Mucosa of rectum (tissue), 2 donors: ENCODE data around the gene MTA3.

Source experiments
- H3K27ac ChIP-seq, 2 donors: one replicate each; pipeline ENCODE4 v1.7.0; 2013; ENCODE audit warnings: inconsistent platforms in 2 of 2, low read depth in 2 of 2, low read length in 2 of 2
- H3K27me3 ChIP-seq, 2 donors: one replicate each; pipeline ENCODE4 v1.7.0; 2013; ENCODE audit warnings: low read length in 2 of 2; ENCODE audit not compliant: control insufficient read depth in 2 of 2, insufficient read depth in 2 of 2
- H3K36me3 ChIP-seq, 2 donors: one replicate each; pipeline ENCODE4 v1.7.0; 2013; ENCODE audit warnings: low read length in 2 of 2; ENCODE audit not compliant: control insufficient read depth in 2 of 2, insufficient read depth in 2 of 2
- H3K4me1 ChIP-seq, 2 donors: one replicate each; pipeline ENCODE4 v1.7.0; 2013; ENCODE audit warnings: low read length in 2 of 2, mild to moderate bottlenecking in 1 of 2; ENCODE audit not compliant: control insufficient read depth in 2 of 2, insufficient read depth in 2 of 2
- H3K4me3 ChIP-seq, 2 donors: one replicate each; pipeline ENCODE4 v1.7.0; 2013; ENCODE audit warnings: low read length in 2 of 2
- H3K9ac ChIP-seq, 2 donors: one replicate each; pipeline ENCODE4 v1.7.0; 2013; ENCODE audit warnings: low read length in 2 of 2, low read depth in 1 of 2, mild to moderate bottlenecking in 1 of 2
- H3K9me3 ChIP-seq, 2 donors: one replicate each; pipeline ENCODE4 v1.7.0; 2013; ENCODE audit warnings: low read length in 2 of 2; ENCODE audit not compliant: control insufficient read depth in 2 of 2
- donor health status: healthy.
- donor health status: Normal muscosa, but diverticular disease.

Gene MTA3

GRCh38 chr2:42653039-42653438, 84.6 kb downstream of the MTA3 start:
- H3K9me3 ChIP-seq, result no peaks in the 10 kb centered on the region
- H3K4me3 ChIP-seq, result no peak overlapping the region
- H3K36me3 ChIP-seq, result peaks cover 0 to 13% of the 10 kb centered on the region in 2 donors
- no peaks in the 10 kb centered on the region for H3K4me1 ChIP-seq
- H3K9ac ChIP-seq, result no peak overlapping the region
- H3K27ac ChIP-seq, result no peak overlapping the region
- H3K27me3 ChIP-seq, result no peaks in the 10 kb centered on the region

- Histone ChIP-seq H3K4me3 (no peak overlapping the region), H3K27me3 (no peaks in the 10 kb centered on the region), H3K9ac (no peak overlapping the region), H3K9me3 (no peaks in the 10 kb centered on the region), H3K36me3 (peaks cover 0 to 13% of the 10 kb centered on the region in 2 donors), H3K4me1 (no peaks in the 10 kb centered on the region), H3K27ac (no peak overlapping the region)
Observed at GRCh38 chr2:42653908-42654445, 85.5 kb downstream of the MTA3 start.

GRCh38 chr2:42658306-42658705, 89.9 kb downstream of the MTA3 start:
- Histone ChIP-seq H3K4me3 (no peak overlapping the region), H3K36me3 (peaks cover 3 to 13% of the 10 kb centered on the region in 2 donors), H3K27me3 (no peaks in the 10 kb centered on the region), H3K4me1 (no peaks in the 10 kb centered on the region), H3K9ac (no peak overlapping the region), H3K9me3 (no peaks in the 10 kb centered on the region), H3K27ac (no peak overlapping the region)

- Histone ChIP-seq H3K27ac (no peak overlapping the region), H3K9ac (no peak overlapping the region), H3K9me3 (no peaks in the 10 kb centered on the region), H3K36me3 (peaks cover 3 to 13% of the 10 kb centered on the region in 2 donors), H3K27me3 (no peaks in the 10 kb centered on the region), H3K4me3 (no peak overlapping the region), H3K4me1 (no peaks in the 10 kb centered on the region)
Observed at GRCh38 chr2:42659609-42660008, 91.2 kb downstream of the MTA3 start.

GRCh38 chr2:42663106-42663780, 94.8 kb downstream of the MTA3 start:
- peaks cover 2 to 3% of the 10 kb centered on the region in 2 donors for H3K36me3 ChIP-seq
- H3K4me1 ChIP-seq, result no peaks in the 10 kb centered on the region
- H3K27me3 ChIP-seq, result no peaks in the 10 kb centered on the region
- no peak overlapping the region for H3K4me3 ChIP-seq
- H3K9ac ChIP-seq, result no peak overlapping the region
- no peaks in the 10 kb centered on the region for H3K9me3 ChIP-seq
- H3K27ac ChIP-seq, result no peak overlapping the region

- Histone ChIP-seq H3K9me3 (no peaks in the 10 kb centered on the region), H3K27ac (no peak overlapping the region), H3K4me3 (no peak overlapping the region), H3K4me1 (no peaks in the 10 kb centered on the region), H3K36me3 (peaks cover 0 to 3% of the 10 kb centered on the region in 2 donors), H3K27me3 (no peaks in the 10 kb centered on the region), H3K9ac (no peak overlapping the region)
Observed at GRCh38 chr2:42663828-42664227, 95.4 kb downstream of the MTA3 start.

- Histone ChIP-seq H3K4me3 (no peak overlapping the region), H3K9ac (no peak overlapping the region), H3K27me3 (no peaks in the 10 kb centered on the region), H3K4me1 (no peaks in the 10 kb centered on the region), H3K9me3 (no peaks in the 10 kb centered on the region), H3K27ac (no peak overlapping the region), H3K36me3 (peaks cover 0 to 2% of the 10 kb centered on the region in 2 donors)
Observed at GRCh38 chr2:42673989-42674579, 105.7 kb downstream of the MTA3 start.

- H3K9ac ChIP-seq, result no peak overlapping the region
- H3K27ac ChIP-seq, result no peak overlapping the region
- H3K36me3 ChIP-seq, result peaks cover 0 to 6% of the 10 kb centered on the region in 2 donors
- no peaks in the 10 kb centered on the region for H3K4me1 ChIP-seq
- no peak overlapping the region for H3K4me3 ChIP-seq
- H3K27me3 ChIP-seq, result no peaks in the 10 kb centered on the region
- H3K9me3 ChIP-seq, result no peaks in the 10 kb centered on the region
Observed at GRCh38 chr2:42675815-42676214, 107.4 kb downstream of the MTA3 start.

- H3K9ac ChIP-seq, result no peak overlapping the region
- no peak overlapping the region for H3K27ac ChIP-seq
- H3K36me3 ChIP-seq, result peaks cover 0 to 23% of the 10 kb centered on the region in 2 donors
- H3K4me1 ChIP-seq, result no peaks in the 10 kb centered on the region
- no peaks in the 10 kb centered on the region for H3K27me3 ChIP-seq
- H3K9me3 ChIP-seq, result no peaks in the 10 kb centered on the region
- H3K4me3 ChIP-seq, result no peak overlapping the region
Observed at GRCh38 chr2:42685303-42685702, 116.9 kb downstream of the MTA3 start.

GRCh38 chr2:42693013-42693615, 124.7 kb downstream of the MTA3 start:
- Histone ChIP-seq H3K4me1 (no peaks in the 10 kb centered on the region), H3K9me3 (no peaks in the 10 kb centered on the region), H3K27me3 (no peaks in the 10 kb centered on the region), H3K27ac (no peak overlapping the region), H3K4me3 (no peak overlapping the region), H3K9ac (no peak overlapping the region), H3K36me3 (no peaks in the 10 kb centered on the region)
